Measurements from ENCODE around the gene CACNG1.
"Not testable (repeated sequence)": the region's sequence is repeated elsewhere in the genome, so short reads cannot be mapped to it uniquely, and the experiment has no call there.

CACNG1 gene

DNA sequence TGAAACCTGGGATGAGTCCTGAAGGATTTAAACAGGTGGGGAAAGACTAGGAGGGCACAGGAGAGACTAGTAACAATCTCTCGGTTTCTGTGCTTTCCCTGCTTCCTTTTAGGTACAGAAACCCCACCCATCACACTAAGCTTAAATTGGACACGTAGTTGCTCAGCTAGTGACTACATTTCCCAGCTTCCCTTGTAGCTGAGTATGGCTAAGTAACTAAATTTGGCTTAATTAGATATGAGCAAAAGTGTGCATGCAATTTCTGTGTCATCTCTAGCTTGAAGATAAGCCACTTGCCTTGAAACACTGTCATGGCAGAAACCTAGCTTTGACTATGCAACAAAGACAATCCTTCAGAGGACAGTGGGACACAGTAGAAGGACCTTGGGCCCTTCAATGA, 36.5 kb downstream of the CACNG1 start:
- in situ Hi-C loops (cut with HindIII; ENCODE audit: low sequenced_read_pairs): no loop called here
- DNase-seq (ENCODE audit: low read depth, low spot score): no peak
- H3K4me3 ChIP-seq (ENCODE audit: low read depth, low read length): no peak overlapping the region
- TF ChIP-seq CTCF (IDR thresholded peaks at IDR 0.05; ENCODE audit: low read depth, low read length): no peak

DNA sequence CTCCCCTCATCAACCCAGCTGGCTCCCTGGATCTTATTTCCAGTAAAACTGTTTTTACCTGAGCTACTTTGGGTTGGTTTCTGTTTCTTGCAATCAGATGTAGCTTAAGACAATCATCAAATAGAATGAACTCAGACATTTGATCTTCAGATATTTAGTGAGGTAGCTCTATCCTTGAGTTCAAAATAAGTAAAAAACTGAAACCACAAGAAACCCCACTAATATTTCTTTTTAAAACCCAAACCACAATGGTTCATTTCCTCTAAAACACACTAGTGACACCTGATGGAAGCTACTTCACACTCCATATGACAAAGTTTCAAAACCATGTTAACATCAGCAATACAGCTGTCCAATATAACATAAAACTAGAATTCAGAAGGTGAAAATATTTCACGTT, 37.8 kb downstream of the CACNG1 start:
- DNase-seq (ENCODE audit: low read depth, low spot score): no peak
- in situ Hi-C loops (cut with HindIII; ENCODE audit: low sequenced_read_pairs): no loop called here
- H3K4me3 ChIP-seq (ENCODE audit: low read depth, low read length): no peak overlapping the region
- no peak for TF ChIP-seq CTCF (IDR thresholded peaks at IDR 0.05; ENCODE audit: low read depth, low read length)

DNA sequence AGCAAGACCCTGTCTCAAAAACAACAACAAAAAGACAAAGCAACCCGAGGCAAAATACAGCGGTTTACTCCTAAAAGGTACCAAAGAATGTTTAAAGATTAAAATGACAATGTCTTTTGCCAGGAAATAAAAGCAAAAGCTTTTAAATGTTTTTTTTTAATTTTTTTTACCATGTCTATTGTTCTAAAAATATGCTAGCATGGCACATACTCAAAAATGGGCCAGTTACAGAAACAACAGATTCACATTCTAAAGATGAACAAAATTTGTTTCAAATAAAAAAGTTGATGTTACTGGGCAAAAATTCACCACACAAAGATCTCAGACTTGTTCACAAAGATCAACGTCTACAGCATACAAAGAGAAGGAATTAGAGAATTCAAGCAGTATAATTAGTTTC, 41.1 kb downstream of the CACNG1 start:
- in situ Hi-C loops (cut with HindIII; ENCODE audit: low sequenced_read_pairs): no loop called here
- DNase-seq (ENCODE audit: low read depth, low spot score): no peak
- no peak overlapping the region for H3K4me3 ChIP-seq (ENCODE audit: low read depth, low read length)
- TF ChIP-seq CTCF (IDR thresholded peaks at IDR 0.05; ENCODE audit: low read depth, low read length): no peak

GRCh38 chr17:67088639-67089038, 44.3 kb downstream of the CACNG1 start:
- H3K4me3 ChIP-seq (ENCODE audit: low read depth, low read length): no peak overlapping the region
- in situ Hi-C loops (cut with HindIII; ENCODE audit: low sequenced_read_pairs): no loop called here
- DNase-seq (ENCODE audit: low read depth, low spot score): no peak
- TF ChIP-seq CTCF (IDR thresholded peaks at IDR 0.05; ENCODE audit: low read depth, low read length): no peak

- no peak for DNase-seq (ENCODE audit: low read depth, low spot score)
- H3K4me3 ChIP-seq (ENCODE audit: low read depth, low read length): no peak overlapping the region
- TF ChIP-seq CTCF (IDR thresholded peaks at IDR 0.05; ENCODE audit: low read depth, low read length): no peak
- in situ Hi-C loops (cut with HindIII; ENCODE audit: low sequenced_read_pairs): no loop called here
Observed at GRCh38 chr17:67090341-67090740, 46.0 kb downstream of the CACNG1 start.

DNA sequence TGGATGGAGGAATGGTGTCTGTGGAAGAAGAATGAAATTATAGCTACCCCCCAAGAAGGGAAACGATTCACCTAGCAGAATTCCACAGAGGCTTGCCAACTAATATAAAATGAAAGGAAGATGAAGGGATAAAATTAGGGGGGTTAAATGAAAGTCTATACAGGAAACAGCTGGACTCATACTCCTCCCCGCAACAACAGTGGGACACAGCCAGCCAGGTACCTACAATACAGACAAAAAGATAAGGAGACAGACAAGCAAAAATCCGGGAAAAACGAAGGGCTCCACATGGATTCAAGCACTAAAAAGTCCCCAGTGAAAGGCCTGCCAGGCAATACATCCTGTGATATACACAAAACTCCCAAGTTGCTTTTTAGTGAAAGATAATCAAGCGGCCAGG, 47.9 kb downstream of the CACNG1 start:
- DNase-seq (ENCODE audit: low read depth, low spot score): no peak
- no peak overlapping the region for H3K4me3 ChIP-seq (ENCODE audit: low read depth, low read length)
- no peak for TF ChIP-seq CTCF (IDR thresholded peaks at IDR 0.05; ENCODE audit: low read depth, low read length)
- in situ Hi-C loops (cut with HindIII; ENCODE audit: low sequenced_read_pairs): no loop called here

- H3K4me3 ChIP-seq (ENCODE audit: low read depth, low read length); DNase-seq (ENCODE audit: low read depth, low spot score); in situ Hi-C loops (cut with HindIII; ENCODE audit: low sequenced_read_pairs): not testable (repeated sequence)
Observed at GRCh38 chr17:67092710-67093109, 48.4 kb downstream of the CACNG1 start.

Data from astrocyte of the spinal cord (primary cell).